Stimulated activated CD4-positive, alpha-beta T cell treated with anti-CD3 and anti-CD28 coated beads, TNF-alpha, amount 100 ng/mL, for 4 hours (primary cell): Measurements from ENCODE around the gene EFCAB9.

Source experiments
- DNase-seq, 3 experiments: peaks; one replicate each; pipeline ENCODE4 v3.0.0-alpha.2; 2020; ENCODE audit warnings: low read depth in 3 of 3

Gene EFCAB9

DNA sequence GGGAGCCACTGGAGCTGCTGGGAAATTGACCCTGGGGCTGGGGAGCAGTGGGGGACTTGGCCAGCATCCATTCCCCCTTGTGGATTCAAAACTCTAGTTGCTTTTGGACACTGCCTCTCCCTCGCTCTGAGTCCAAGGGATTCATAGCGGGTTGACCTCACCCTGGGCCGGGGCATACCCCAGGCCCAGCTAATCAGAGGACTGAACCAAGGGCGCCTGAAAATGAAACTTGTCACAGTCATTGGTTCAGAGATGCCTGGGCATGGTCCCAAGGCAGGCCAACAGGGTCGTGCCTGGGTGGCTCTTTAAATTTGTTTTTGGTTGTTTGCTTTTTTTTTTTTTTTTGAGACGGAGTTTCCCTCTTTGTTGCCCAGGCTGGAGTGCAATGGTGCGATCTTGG lies 28.5 kb upstream of the EFCAB9 start:
- DNase-seq = no peak

DNA sequence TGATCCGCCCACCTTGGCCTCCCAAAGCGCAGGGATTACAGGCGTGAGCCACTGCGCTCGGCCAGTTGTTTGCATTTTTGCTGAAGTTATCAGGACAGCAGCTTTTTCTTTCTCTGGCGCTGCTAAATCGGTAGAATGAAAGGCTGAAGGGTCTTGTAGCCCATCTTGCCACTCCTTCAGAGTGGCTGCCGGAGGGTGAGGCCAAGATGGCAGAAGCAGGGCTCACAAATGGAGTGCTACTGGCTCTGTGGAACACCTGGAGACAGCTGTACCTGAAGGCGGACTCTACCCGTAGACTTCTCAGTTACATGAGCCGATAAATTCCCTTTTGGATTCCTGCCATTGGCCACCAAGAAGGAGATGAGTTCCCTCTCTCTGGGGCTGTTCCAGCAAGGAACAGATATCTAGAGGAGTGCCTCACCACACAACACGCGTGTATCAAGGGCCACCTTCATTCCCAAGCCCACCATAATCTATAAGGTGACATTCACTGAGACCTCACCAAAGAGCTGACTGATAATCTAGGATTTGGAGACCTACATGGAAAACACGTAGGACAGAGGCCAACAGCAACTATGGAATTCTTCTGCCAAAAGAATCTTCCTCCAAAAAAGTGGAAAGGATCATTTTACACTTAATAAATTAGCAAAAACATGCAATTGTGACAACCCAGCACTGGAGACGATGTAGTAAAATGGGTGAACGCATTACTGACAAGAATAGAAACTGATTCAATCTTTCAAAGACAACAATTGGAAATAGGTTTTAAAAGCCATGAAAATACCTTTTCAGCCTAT lies 27.7 kb upstream of the EFCAB9 start:
- DNase-seq = no peak

DNA sequence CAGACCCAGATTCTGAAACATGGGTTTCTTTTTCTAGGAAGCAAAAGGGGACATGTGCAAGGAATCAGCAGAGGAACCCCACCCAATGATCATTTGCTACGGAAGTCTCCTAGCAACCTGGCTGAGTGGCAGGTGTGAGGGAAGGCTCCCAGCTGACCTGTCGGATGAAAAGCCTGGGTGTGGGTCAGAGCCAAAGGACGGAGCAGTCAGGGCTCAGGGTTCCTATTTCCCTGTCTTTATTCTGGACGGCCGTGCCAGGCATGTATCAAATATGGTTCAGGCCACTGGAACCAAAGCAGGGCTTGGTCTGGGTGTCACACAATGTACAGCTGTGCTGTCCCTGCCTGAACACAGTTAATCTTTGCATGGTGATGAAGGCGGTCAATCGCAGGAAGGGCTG lies 26.1 kb upstream of the EFCAB9 start:
- no peak for DNase-seq

DNA sequence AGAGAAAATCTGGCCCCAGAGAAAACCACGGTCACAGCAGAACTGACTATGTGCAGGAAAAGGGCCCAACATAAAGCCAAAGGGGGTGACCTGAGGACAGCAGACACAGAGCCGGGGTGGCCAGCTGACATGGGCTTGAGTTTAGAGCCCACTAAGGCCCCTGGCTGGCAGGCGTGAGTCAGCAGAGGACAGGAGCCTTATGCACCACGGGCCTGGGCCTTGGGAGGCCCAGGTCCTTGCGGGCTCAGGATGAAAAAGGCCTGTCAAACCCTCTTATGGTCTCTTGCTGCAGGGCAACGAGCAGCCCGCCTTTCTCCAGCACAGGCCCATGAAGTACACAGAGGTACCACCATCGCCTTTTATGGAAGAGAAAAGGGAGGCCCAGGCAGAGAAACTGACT lies 25.7 kb upstream of the EFCAB9 start:
- DNase-seq = no peak

DNA sequence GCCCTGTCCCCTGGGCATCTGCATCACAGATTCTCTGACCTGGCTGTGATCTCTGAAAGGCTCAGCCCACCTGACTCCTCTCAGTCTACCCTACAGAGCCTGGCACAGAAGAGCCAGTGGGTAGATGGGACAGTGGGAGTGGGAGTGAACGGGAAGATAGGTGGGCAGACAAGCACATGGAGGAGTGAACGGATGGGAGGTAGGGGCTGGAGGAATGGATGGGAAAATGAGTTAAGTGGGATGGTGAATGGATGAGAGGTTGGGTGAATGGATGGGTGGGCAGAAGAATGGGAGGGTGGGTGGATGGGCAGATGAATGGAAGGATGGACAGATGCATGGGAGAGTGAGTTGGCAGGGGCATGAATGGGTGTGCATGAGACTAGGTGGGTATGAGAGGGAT lies 24.8 kb upstream of the EFCAB9 start:
- no peak for DNase-seq

DNA sequence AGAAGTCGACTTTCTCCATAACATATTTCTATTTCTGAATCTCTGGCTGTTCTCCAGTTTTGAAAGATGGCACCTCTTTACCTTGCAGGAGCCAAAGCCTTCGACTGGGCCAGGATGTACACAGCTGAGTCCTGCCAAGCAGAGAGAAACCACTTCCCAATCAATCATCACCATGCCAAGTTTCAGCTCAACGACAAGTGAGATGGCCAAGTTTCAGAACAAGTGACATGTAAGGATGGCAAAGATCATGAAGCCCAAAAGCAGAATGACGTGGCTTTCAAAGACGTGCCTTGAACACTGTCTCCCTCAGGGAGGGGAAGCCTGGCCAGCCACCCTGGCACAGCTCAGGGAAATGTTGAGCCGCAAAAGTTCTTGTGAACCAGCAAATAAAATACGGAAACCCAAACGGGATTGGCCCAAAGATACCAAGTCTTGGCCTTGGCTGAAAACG lies 23.7 kb upstream of the EFCAB9 start:
- no peak for DNase-seq

DNA sequence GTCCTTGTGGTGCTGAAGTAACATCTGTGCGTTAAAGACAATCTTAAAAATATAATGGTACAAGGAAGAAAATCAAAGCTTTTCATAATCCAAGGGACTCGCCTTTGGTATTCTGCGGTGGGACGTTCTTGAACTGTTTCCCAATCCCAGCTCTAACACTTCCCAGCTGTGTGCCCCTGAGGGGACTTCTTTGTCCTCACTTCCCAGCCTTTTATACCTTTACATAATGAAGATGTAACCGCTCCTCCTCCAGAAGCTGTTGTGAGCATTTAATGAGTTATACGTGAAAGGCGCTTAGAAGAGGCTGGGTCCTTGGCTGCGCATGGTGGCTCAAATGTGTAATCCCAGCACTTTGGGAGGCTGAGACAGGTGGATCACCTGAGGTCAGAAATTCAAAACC lies 22.9 kb upstream of the EFCAB9 start:
- no peak for DNase-seq

DNA sequence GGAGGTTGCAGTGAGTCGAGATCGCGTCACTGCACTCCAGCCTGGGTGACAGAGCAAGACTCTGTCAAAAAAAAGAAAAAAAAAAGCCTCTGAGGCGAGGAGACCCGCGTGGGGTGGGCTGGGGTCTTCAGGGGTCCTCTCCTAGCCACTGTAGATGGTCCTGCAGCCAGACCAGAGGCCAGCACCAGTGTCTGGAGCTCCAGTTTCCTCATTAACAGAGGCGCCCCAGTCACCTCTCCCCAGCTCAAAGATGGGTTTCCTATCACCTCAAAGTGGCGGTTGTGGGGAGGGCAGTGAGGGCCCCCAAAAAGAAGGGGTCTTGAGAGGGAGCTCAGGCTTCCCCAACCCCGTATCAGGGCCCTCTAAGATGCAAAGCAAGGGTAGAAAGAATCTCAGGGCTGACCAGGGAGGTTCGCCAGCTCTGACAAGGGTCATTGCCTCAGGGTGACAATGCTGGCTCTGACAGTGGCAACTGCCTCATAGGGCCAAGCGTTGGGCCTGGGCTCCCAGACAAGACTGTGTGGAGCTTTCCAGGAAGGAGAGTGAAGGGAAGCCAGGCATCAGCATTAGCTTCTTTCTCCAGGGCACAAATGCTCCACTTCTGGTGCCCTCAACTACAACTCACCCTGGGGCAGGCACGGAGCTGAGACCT lies 20.9 kb upstream of the EFCAB9 start:
- DNase-seq = no peak

DNA sequence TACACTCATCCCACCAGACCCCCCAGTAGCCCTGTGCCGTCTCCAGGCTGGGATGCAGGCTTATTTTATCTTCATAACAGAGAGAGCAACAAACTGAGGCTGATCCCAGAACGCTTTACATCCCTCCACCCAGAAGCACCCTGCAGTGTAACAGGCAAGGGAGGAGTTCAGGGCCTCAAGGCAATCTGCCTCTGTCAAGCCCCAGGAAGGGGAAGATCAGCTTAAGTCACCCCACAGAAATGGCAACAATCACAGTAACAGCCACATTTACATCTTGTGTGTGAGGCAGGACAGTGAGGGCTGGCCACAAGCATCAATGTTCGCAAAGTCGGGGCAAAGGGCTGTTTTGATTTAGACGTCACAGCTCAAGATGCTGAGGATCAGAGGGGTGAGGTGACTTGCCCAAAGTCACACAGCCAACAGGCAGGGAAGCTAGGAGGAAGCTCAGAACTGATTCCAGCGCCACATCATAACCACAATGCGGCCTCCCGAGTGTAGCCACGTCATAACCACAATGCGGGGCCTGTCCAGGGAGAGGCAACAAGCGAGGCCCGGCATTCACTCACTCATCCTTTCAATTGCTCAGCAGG lies 20.3 kb upstream of the EFCAB9 start:
- no peak for DNase-seq

DNA sequence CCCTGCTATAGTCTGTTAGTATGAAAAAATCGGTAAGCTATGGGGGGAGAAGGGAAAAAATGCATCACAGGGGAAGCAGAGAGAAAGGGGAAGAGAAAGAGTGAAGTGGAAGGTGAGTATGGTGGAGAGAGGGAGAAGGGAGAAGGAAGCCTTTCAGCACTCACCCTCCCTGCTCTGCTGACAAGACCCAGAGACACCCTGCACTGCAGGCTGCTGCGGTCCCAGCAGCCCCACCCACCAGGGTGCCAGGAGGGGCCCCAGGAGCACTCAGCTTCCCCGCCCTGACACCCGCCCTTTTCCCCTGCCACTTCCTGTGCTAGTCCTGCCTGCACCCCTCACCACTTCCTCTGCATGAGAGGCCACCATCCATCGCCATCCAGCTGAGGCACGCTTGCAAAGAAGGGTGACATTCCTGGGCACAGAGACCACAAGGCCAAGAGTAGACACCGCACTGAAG lies 18.7 kb upstream of the EFCAB9 start:
- DNase-seq = peak; percentile 68 to 76 (median 69)

DNA sequence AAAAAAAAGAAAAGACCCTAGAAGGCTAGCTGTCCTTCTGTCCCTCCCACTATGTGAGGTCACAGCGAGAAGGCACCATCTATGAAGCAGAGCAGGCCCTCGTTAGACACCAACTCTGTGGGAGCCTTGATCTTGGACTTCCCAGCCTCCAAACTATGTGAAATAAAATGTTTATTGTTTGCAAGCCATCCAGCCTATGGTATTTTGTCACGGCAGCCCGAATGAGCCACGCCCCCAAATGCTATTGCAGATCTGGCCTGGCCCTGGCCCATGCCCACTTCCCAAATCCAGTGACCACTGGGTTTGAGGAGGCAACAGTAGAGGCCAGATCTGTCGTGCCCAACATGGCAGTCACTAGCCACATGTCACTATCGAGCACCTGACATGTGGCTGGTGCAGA lies 16.8 kb upstream of the EFCAB9 start:
- DNase-seq = no peak

DNA sequence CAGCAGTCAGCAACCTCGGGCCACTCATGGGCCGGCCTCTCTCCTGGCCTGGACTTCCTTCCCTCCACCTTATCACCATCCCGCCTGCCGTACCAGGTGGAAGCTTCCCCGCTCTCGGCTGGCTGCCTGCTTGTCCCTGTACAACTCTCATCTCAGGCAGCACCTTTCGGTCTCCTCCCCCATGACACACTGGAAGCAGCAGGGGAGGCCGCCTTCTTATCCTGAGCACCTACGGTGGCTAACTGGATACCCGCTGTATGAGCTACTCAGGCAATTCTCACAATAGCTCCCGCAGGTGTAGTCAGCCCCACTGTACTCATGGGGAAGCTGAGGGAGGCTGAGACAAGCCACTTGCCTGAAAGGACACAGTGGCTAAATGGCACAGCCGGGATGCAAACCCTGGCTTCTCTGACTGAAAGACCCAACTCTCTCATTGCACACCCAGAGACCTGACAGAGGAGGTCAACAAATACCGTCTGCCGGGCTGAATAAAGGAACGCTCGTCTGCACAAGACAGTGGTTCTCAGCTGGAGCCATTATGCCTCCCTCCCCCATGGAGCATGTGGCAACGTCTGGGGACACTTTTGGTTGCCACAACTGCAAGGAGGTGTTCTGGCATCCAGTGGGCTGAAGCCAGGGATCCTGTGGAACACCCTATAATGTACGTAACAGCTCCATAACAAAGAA lies 15.5 kb upstream of the EFCAB9 start:
- no peak for DNase-seq

DNA sequence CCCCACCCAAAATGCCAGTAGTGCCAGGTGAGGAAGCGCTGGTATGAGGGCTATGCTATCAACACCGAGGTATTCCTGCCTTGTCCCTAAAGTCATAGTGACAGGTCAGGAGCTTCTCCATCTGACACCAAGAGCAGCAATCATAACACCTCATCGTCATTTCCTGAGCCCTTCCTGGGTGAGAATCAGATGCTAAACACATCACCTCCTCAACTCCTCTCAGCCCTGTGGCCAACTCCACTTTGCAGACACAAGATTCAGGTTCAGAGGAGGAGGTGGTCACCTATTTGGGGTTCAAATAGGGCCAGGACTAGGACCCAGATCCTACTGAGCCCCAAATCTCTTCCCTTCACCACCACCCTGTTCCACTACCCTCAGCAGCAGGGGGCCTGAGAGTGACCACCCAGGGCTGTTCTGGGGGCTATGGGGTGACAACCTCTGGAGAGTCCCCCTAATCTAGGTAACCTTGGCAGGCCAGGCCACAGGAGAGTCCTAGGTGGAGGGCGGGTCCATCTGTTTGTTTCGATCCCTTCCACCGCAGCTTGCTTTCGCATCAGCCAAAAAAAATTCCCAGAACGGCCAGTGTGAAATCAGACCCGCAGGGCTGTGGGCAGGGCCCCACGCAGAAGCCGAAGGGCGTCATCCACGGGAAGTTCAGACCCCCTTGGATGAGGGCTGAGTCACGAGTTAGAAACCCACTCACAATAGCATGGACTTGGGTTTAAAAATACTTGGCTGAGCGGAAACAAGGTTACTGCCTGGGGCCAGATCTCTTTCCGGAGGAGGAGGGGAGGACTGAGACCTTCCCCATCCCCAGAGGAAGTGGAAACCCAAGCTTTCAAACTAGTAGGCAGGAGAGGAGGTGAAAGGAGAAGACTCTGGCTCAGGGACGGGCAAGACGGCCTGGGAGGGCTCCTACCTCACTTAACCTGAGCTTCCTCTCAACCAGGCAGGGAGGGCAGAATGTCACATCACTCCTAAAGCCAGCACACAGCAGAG lies 14.7 kb upstream of the EFCAB9 start:
- DNase-seq = no peak

DNA sequence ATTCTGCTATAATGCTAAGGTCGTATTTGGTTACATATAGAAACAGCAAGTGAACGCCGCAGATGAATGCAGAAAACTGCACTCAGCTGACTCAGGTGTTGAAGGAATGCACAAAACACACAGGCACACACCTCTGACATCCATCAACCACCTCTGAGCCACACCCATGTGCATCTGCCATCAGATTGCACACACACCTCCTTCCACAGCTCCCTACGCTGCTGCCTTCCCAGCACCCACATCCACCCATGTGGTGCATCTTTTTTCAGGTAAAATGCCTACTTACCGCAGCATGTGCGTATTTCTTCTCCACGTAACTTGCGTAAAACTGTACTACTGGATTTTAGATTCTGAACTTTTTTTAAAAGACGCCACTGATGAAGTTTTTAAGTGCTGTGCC lies 13.0 kb upstream of the EFCAB9 start:
- DNase-seq = no peak

DNA sequence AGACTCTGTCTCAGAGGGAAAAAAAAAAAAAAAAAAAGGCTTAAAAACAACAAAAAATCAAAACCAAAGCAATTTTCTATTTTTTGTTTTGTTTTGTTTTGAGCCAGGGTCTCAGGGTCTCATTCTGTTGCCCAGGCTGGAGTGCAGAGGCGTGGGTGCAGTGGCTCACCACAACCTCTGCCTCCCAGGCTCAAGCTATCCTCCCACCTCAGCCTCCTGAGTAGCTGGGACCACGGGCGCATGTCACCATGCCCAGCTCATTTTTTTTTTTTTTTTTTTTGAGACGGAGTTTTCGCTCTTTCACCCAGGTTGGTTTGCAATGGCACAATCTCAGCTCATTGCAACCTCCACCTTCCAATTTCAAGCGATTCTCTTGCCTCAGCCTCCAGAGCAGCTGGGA lies 11.7 kb upstream of the EFCAB9 start:
- DNase-seq = no peak

DNA sequence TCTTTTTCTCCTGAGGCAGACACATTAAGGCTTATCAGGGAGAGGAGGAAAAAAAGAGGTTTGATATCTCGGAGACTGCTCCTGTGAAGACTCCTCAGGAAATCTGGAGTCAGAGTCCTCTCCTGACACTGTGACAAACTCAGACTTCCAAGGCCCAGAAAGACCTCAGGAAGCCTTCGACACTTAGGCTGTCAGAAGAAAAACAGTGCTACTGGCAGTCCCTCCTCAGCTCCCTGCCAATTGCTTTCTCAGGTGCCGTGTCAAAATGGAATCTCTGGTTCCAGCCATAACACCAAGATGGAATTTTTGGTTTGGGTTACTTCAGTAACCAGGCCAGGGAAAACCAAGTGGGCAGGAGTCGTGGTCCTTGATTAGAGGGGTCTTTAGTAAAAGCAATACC lies 10.1 kb upstream of the EFCAB9 start:
- no peak for DNase-seq

DNA sequence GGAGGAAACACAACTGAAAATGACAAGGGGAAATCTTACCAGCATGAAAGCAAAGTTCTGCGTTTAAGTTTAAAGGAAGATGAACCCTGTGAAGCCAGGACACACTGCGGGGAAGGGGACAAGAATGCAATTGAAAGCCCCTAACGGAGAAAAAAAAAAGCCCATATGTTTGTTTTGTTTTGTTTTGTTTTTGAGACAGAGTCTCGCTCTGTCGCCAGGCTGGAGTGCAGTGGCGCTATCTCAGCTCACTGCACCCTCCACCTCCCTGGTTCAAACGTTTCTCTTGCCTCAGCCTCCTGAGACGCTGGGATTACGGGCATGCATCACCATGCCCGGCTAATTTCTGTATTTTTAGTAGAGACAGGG lies 8.9 kb upstream of the EFCAB9 start:
- DNase-seq = no peak

DNA sequence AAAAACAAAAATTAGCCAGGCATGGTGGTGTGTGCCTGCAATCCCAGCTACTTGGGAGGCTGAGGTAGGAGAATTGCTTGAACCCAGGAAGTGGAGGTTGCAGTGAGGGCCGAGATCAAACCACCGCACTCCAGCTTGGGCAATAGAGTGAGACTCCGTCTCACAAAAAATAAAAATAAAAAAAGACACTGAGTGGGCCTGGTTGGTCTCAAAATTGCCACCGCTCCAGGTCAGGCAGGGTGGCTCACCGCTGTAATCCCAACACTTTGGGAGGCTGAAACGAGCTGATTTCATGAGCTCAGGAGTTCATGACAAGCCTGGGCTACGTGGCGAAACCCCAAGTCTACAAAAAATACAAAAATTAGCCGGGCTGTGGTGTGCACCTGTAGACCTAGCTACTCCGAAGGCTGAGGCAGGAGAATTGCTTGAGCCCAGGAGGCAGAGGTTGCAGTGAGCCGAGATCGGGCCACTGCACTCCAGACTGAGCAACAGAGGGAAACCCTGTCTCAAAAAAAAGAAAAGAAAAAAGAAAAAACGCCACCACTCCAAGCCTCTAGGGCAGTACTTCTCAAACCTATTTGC lies 7.8 kb upstream of the EFCAB9 start:
- no peak for DNase-seq

DNA sequence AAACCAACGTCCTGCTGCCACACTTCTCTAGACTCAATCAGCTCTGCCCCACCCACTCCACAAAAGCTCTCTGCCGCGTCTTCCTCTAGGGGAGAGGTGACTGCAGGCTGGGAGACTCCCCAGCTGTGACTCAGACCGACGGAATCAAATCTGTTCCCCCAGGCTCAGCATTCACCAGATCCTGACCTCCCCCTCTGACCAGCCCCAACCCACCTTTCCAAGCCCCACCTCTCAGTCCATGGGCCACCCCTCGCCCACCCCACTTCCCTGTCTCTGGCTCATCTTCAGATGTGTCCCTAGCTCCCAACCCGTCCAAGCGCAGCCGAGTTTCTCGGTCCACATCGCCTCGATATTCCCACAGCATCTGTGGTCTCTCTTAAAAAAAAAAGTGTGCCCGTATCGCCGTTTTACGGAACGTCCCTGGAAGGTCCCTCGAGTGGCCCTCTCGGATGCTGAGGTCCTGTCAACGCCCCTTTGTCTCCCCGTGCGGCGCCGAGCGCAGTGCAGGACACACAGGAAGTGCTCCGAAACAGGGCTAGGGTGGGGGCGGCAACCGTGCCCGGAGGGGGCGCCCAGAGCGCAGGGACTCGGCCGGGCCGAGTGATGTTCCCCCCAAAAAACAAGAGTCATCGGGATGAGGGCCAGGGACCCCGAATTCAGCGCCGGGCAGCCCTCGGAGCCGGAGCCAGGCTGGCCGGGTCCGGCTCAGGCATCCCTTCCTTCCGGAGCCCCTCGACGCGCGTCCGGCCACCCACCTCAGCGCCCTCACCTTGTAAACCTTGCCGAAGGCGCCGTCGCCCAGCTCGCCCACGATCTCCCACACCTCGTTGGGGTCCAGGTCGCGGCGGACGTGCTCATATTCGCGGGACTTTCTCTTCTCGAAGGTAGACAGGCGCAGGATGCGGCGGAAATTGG lies 6.6 kb upstream of the EFCAB9 start:
- peak in 1 of 3 experiments; percentile 57 for DNase-seq
